T-helper 1 cell treated with Interleukin-12 subunit alpha and Interleukin-12 subunit beta and Interleukin-4 antibody, amounts not matched to agents 30 μg/mL and 1 μg/mL, for 36 hours (primary cell): ENCODE data around the gene ZMIZ1.
A peak's percentile ranks its signal among the peaks of the same experiment; 100 is the strongest.

Experiments used
- H3K27ac Mint-ChIP-seq: one replicate; pipeline ENCODE4 v1.8.0; 2021; ENCODE audit warnings: mild to moderate bottlenecking, mixed read lengths
- H3K27me3 Mint-ChIP-seq: one replicate; pipeline ENCODE4 v1.8.0; 2021; ENCODE audit warnings: low read depth, mixed read lengths
- H3K36me3 Mint-ChIP-seq: one replicate; pipeline ENCODE4 v1.8.0; 2021; ENCODE audit warnings: low read depth, mixed read lengths
- H3K4me1 Mint-ChIP-seq: one replicate; pipeline ENCODE4 v1.8.0; 2021; ENCODE audit warnings: low read depth, mixed read lengths
- H3K4me3 Mint-ChIP-seq: one replicate; pipeline ENCODE4 v1.8.0; 2021; ENCODE audit warnings: mild to moderate bottlenecking, moderate library complexity, mixed read lengths
- H3K9me3 Mint-ChIP-seq: one replicate; pipeline ENCODE4 v1.8.0; 2021; ENCODE audit warnings: mixed read lengths

The ZMIZ1 gene

GRCh38 chr10:79045566-79046175, 23.1 kb upstream of the ZMIZ1 start:
- H3K27ac Mint-ChIP-seq: peak overlapping the region; percentile 33
- peaks cover 27% of the 10 kb centered on the region for H3K27me3 Mint-ChIP-seq
- peaks cover 2% of the 10 kb centered on the region for H3K36me3 Mint-ChIP-seq
- H3K4me1 Mint-ChIP-seq: peaks cover 27% of the 10 kb centered on the region
- H3K4me3 Mint-ChIP-seq: no peak overlapping the region
- H3K9me3 Mint-ChIP-seq: no peaks in the 10 kb centered on the region

- peaks cover 2% of the 10 kb centered on the region for H3K36me3 Mint-ChIP-seq
- no peaks in the 10 kb centered on the region for H3K9me3 Mint-ChIP-seq
- peaks cover 20% of the 10 kb centered on the region for H3K27me3 Mint-ChIP-seq
- peaks cover 28% of the 10 kb centered on the region for H3K4me1 Mint-ChIP-seq
- no peak overlapping the region for H3K27ac Mint-ChIP-seq
- H3K4me3 Mint-ChIP-seq: no peak overlapping the region
These were observed 22.4 kb upstream of the ZMIZ1 start for GRCh38 chr10:79046326-79046725.

GRCh38 chr10:79046741-79047583, 21.8 kb upstream of the ZMIZ1 start:
- peaks cover 28% of the 10 kb centered on the region for H3K4me1 Mint-ChIP-seq
- H3K4me3 Mint-ChIP-seq: peak overlapping the region; percentile 13
- H3K27me3 Mint-ChIP-seq: peaks cover 14% of the 10 kb centered on the region
- H3K36me3 Mint-ChIP-seq: peaks cover 2% of the 10 kb centered on the region
- peak overlapping the region; percentile 94 for H3K27ac Mint-ChIP-seq
- no peaks in the 10 kb centered on the region for H3K9me3 Mint-ChIP-seq

GRCh38 chr10:79047584-79047874, 21.2 kb upstream of the ZMIZ1 start:
- peaks cover 8% of the 10 kb centered on the region for H3K27me3 Mint-ChIP-seq
- H3K36me3 Mint-ChIP-seq: peaks cover 2% of the 10 kb centered on the region
- peaks cover 28% of the 10 kb centered on the region for H3K4me1 Mint-ChIP-seq
- H3K27ac Mint-ChIP-seq: peak overlapping the region; percentile 94
- H3K9me3 Mint-ChIP-seq: no peaks in the 10 kb centered on the region
- peak overlapping the region; percentile 13 for H3K4me3 Mint-ChIP-seq

GRCh38 chr10:79047875-79048638, 20.7 kb upstream of the ZMIZ1 start:
- Mint-ChIP-seq H3K27me3 (peaks cover 4% of the 10 kb centered on the region), H3K36me3 (peaks cover 2% of the 10 kb centered on the region), H3K4me1 (peaks cover 25% of the 10 kb centered on the region)

GRCh38 chr10:79048639-79049550, 19.9 kb upstream of the ZMIZ1 start:
- Mint-ChIP-seq H3K9me3 (no peaks in the 10 kb centered on the region), H3K27me3 (no peaks in the 10 kb centered on the region), H3K4me1 (peaks cover 25% of the 10 kb centered on the region), H3K4me3 (peak overlapping the region; percentile 64), H3K36me3 (peaks cover 2% of the 10 kb centered on the region), H3K27ac (peak overlapping the region; percentile 94)

More at GRCh38 chr10:79047875-79048638, 20.7 kb upstream of the ZMIZ1 start:
- H3K4me3 Mint-ChIP-seq: peak overlapping the region; percentile 78
- H3K9me3 Mint-ChIP-seq: no peaks in the 10 kb centered on the region
- H3K27ac Mint-ChIP-seq: peak overlapping the region; percentile 94

- Mint-ChIP-seq H3K4me3 (no peak overlapping the region), H3K4me1 (peaks cover 25% of the 10 kb centered on the region), H3K27me3 (no peaks in the 10 kb centered on the region), H3K36me3 (peaks cover 2% of the 10 kb centered on the region), H3K27ac (peak overlapping the region; percentile 69), H3K9me3 (no peaks in the 10 kb centered on the region)
These were observed 18.6 kb upstream of the ZMIZ1 start for GRCh38 chr10:79049931-79050895.

GRCh38 chr10:79050896-79051555, 17.7 kb upstream of the ZMIZ1 start:
- no peaks in the 10 kb centered on the region for H3K27me3 Mint-ChIP-seq

GRCh38 chr10:79051766-79052165, 17.0 kb upstream of the ZMIZ1 start:
- H3K36me3 Mint-ChIP-seq: peaks cover 2% of the 10 kb centered on the region
- no peaks in the 10 kb centered on the region for H3K27me3 Mint-ChIP-seq
- H3K4me3 Mint-ChIP-seq: no peak overlapping the region
- no peaks in the 10 kb centered on the region for H3K9me3 Mint-ChIP-seq
- no peak overlapping the region for H3K27ac Mint-ChIP-seq
- H3K4me1 Mint-ChIP-seq: peaks cover 25% of the 10 kb centered on the region

More at GRCh38 chr10:79050896-79051555, 17.7 kb upstream of the ZMIZ1 start:
- Mint-ChIP-seq H3K4me3 (no peak overlapping the region), H3K36me3 (peaks cover 2% of the 10 kb centered on the region), H3K9me3 (no peaks in the 10 kb centered on the region), H3K27ac (no peak overlapping the region), H3K4me1 (peaks cover 25% of the 10 kb centered on the region)

GRCh38 chr10:79052291-79053080, 16.3 kb upstream of the ZMIZ1 start:
- Mint-ChIP-seq H3K27me3 (no peaks in the 10 kb centered on the region), H3K4me1 (peaks cover 22% of the 10 kb centered on the region), H3K9me3 (no peaks in the 10 kb centered on the region), H3K27ac (no peak overlapping the region), H3K36me3 (peaks cover 2% of the 10 kb centered on the region), H3K4me3 (no peak overlapping the region)

GRCh38 chr10:79053081-79053434, 15.7 kb upstream of the ZMIZ1 start:
- Mint-ChIP-seq H3K27me3 (no peaks in the 10 kb centered on the region), H3K4me3 (no peak overlapping the region), H3K36me3 (peaks cover 2% of the 10 kb centered on the region), H3K4me1 (peaks cover 16% of the 10 kb centered on the region), H3K9me3 (no peaks in the 10 kb centered on the region), H3K27ac (no peak overlapping the region)

- Mint-ChIP-seq H3K36me3 (peaks cover 2% of the 10 kb centered on the region), H3K4me1 (peaks cover 14% of the 10 kb centered on the region), H3K4me3 (no peak overlapping the region), H3K27me3 (no peaks in the 10 kb centered on the region), H3K27ac (no peak overlapping the region), H3K9me3 (no peaks in the 10 kb centered on the region)
These were observed 15.1 kb upstream of the ZMIZ1 start for GRCh38 chr10:79053481-79054202.
